DLD1 (cell line): Measurements from ENCODE around the gene CMTM8.
"Not testable (repeated sequence)": the region's sequence is repeated elsewhere in the genome, so short reads cannot be mapped to it uniquely, and the experiment has no call there.

Source experiments
- in situ Hi-C: cut with HindIII; loops from 2 replicates; pipeline ENCODE4 v1.10.0; 2017; ENCODE audit warnings: low sequenced_read_pairs

CMTM8 gene

DNA sequence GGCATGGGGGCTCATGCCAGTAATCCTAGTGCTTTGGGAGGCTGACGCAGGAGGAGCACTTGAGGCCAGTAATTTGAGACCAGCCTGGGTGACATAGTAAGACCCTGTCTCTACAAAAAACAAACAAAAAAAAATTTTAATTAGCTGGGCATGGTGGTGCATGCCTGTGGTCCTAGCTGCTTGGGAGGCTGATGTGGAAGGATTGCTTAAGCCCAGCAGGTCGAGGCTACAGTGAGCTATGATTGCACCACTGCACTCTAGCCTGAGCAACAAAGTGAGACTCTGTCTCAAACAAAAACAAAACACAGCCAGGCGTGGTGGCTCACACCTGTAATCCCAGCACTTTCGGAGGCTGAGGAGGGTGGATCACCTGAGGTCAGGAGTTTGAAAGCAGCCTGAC, 9.7 kb upstream of the CMTM8 start:
- in situ Hi-C loops, result not testable (repeated sequence)

- in situ Hi-C loops, result no loop called here
These were observed 8.9 kb upstream of the CMTM8 start for GRCh38 chr3:32229565-32229964.

DNA sequence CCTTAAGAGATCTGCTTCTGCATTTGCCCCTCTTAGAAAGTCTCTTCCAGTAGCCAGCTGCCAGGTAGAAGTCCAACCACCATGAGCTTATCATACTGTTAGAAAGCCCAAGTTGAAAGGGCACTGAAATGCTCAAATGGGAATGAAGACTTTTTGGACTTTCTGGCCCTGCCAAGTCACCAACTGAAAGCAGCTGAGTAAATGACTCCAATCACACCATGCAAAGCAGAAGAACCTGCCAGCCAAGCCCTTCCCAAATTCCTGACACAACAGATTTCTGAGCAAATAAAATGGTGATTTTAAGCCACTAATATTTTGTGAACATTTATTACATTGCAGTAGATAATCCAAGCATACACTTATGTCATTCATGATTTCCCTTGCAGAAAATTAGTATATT, 2.1 kb upstream of the CMTM8 start:
- in situ Hi-C loops, result no loop called here

GRCh38 chr3:32237670-32238452, 619 bp upstream of the CMTM8 start:
- in situ Hi-C loops, result no loop called here

DNA sequence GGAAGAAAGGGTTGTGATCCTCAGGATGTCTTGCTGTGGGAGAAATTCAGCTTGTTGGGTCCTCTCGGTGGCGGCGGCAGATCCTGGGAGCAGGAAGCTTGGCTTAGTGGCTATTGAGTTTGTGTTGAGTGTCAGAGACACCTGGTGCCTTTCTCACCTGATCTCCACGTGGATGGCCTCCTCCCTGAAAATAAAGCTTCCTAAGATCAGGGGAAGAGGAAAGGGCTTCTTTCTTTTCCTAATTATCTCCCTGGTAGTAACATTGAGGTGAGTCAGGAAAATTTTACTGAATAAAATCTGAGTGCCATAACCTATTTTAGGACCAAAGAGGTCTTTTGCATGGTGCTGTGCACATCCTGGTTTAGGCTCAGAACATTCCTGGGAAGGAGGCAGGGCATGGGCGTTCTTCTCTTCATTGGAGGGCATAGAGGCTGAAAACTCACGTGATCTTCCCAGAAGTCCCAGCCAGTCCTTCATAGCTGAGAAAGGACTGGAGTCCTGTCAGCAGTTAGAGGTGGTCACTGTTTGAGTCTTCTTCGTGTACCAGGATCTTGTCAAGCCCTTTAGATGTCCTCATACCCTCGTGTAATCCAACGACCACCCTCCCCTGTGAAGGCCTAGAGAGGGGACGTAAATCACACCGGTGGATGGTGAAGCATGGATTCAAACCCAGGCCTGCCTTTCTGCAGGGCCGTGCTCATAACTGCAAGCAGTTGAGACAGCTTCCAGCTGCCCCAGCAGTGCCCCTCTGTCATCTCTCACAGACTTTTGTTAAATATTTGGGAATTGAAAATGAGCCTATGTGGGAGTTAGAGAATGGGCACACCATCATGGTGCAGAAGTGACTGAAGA, 1.1 kb downstream of the CMTM8 start:
- in situ Hi-C loops, result no loop called here

- in situ Hi-C loops, result no loop called here
These were observed 1.7 kb downstream of the CMTM8 start for GRCh38 chr3:32240159-32240545.

GRCh38 chr3:32241100-32241499, 2.6 kb downstream of the CMTM8 start:
- in situ Hi-C loops, result no loop called here

DNA sequence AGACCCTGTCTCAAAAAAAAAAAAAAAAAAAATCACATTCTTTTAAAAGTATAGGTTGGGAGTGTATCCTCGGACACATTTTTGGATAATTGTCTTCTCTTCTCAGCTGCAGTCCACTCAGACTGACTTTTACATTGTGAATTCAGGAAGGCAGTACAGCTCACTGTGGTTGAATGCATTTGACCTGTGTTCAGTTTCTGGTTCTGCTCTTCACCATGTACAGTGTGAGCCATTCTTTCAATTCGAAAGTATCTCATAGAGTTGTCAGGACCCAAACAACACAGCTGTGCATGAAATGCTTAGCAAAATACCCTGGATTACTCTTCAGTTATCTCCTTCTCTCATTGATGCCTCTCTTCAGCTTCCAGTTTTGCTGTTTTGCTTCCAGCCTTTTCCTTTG, 5.0 kb downstream of the CMTM8 start:
- in situ Hi-C loops, result no loop called here

DNA sequence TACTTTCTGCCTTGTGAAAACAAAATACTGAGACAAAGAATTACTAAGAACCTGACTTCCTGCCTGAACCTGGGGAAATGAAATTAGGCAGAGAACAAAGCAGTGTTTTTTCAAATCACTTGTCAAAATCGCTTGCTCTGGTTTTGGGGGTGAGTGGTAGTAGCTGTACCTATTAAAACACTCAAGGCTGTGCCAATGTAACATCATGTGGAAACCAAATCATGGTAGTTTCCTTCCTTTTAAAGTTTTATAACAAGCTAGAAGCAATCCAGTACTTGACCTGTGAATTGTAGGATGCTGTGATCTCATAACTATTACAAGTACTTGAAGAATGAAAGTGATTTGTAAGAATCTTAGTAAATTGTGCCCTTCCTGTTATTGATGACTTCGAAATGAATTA, 6.7 kb downstream of the CMTM8 start:
- in situ Hi-C loops, result no loop called here

GRCh38 chr3:32246079-32246675, 7.7 kb downstream of the CMTM8 start:
- in situ Hi-C loops, result no loop called here

- in situ Hi-C loops, result no loop called here
These were observed 10.8 kb downstream of the CMTM8 start for GRCh38 chr3:32249184-32249782.

GRCh38 chr3:32254268-32254667, 15.8 kb downstream of the CMTM8 start:
- in situ Hi-C loops, result no loop called here

GRCh38 chr3:32255345-32255744, 16.9 kb downstream of the CMTM8 start:
- in situ Hi-C loops, result no loop called here

GRCh38 chr3:32256206-32256605, 17.7 kb downstream of the CMTM8 start:
- in situ Hi-C loops, result no loop called here

GRCh38 chr3:32257042-32257441, 18.6 kb downstream of the CMTM8 start:
- in situ Hi-C loops, result no loop called here

DNA sequence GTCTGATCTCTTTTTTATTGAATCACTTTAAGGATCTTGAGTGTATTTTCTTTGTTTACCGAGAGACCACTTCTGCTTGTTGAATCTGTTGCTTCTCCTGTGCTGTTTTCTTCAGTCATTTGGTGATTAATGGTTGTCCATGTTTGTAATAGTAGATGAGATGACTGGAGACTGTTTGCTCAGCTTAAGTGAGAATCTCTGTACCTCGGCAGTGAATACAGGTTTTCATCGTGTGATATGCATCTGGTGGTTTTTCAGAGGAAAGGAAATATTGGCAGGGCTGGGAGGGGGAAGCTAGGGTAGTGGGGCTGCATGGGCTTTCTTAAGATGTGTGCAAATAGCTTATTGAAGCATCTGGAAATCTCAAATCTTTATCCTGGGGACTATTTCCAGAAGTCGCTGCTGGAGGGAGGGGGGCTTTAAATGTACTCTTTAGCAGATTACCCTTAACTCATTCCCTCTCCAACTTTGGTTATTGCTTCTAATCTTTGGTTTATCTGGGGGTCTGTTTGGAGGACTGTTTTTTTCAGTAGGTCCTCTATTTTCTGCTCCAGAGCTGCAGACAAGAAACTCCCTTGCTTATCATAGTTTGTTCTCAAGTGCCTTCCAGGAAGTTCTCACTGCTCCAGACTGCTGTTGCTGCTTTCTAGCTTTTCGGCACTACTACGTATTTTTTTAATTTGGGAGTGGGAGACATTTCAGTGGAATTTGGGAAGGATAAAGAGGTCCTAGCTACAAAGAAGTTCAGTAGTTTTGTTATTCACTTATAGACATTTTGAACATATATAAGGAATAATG, 19.4 kb downstream of the CMTM8 start:
- in situ Hi-C loops, result no loop called here

DNA sequence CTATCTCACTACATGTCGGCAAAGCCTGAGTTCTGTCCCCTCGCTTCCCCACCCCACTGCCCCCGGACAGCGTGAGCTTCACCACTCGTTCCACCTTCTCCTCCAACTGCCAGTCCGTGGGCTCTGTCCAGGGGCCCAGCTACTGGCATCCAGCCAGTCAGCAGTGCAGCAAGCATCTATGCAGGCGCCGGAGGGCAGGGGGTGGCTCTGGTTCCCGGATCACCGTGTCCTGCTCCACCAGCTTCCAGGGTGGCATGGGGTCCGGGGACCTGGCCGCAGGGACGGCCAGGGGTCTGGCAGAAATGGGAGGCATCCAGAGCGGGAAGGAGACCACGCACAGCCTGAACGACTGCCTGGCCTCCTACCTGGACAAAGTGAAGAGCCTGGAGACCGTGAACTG, 20.4 kb downstream of the CMTM8 start:
- in situ Hi-C loops, result no loop called here

DNA sequence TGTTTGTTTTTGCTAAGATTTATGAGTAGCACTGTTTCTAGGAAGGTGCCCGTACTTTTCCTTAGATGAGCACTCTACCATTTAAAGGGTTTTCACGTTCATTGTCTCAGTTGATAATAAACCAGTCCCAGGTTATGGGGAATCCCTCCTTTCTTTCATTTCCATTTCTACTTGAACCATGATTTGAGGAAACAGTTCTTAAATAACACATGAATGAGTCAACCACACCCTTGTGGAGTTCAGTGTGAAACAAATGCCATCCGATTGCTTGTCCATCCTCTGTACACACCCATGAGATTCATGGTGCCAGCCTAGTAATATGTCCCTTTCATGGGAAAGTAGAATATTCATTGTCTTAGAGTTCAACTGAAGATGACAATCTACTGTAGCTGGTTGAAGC, 23.1 kb downstream of the CMTM8 start:
- in situ Hi-C loops, result no loop called here

DNA sequence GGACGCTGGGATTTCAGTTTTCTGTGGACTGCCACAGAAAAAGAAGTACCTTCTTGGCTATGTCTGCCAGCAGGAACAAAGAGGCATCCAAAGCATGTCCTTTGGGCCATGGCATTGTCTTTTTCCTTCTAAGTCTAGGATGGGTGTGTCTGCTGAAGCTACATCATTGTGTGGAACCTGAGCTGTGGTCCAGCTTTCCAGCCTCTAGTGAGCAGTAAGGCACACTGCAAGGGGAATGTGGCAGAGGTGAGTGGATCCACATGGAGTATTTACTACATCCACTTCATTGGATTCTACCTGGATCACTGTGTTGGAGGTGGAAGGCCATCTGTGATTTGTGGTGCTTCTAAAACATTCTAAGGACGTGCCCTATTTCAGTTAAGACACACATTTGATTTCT, 23.7 kb downstream of the CMTM8 start:
- in situ Hi-C loops, result no loop called here

DNA sequence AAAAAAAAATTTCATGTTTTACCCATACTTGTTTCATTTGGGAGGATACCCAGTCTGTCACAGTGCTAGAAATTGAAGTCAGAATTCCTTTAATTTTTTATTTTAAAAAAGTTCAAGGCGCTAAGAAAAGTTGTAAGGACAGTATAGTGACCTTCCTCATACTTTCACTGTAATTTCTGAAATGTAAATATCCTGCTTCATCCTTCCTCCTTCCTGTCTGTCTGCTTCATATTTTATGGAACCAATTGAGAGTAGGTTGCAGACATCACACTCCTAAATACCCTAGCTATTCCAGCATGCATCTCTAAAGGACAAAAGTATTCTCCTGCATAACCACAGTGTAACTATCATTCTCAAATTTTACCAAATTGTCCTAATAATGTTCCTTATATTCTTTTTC, 35.8 kb downstream of the CMTM8 start:
- in situ Hi-C loops, result no loop called here

- in situ Hi-C loops, result no loop called here
These were observed 37.0 kb downstream of the CMTM8 start for GRCh38 chr3:32275506-32275905.
